T47D (cell line): ENCODE results near the gene OSBPL5.

Source experiments
- DNase-seq, 2 experiments: peaks; one replicate each; pipeline versions ENCODE4 v3.0.0 to v3.0.0-alpha.2; 2011 to 2012; ENCODE audit warnings: low read depth in 1 of 2, low spot score in 1 of 2
- JUND ChIP-seq: IDR thresholded peaks from 2 replicates; pipeline ENCODE4 v1.6.1; 2012; ENCODE audit warnings: low read depth
- in situ Hi-C: cut with HindIII; loops from 2 replicates; pipeline ENCODE4 v1.10.0; 2016; ENCODE audit warnings: low sequenced_read_pairs, low pct_unique_long_range_greater_than_20kb

Gene OSBPL5

DNA sequence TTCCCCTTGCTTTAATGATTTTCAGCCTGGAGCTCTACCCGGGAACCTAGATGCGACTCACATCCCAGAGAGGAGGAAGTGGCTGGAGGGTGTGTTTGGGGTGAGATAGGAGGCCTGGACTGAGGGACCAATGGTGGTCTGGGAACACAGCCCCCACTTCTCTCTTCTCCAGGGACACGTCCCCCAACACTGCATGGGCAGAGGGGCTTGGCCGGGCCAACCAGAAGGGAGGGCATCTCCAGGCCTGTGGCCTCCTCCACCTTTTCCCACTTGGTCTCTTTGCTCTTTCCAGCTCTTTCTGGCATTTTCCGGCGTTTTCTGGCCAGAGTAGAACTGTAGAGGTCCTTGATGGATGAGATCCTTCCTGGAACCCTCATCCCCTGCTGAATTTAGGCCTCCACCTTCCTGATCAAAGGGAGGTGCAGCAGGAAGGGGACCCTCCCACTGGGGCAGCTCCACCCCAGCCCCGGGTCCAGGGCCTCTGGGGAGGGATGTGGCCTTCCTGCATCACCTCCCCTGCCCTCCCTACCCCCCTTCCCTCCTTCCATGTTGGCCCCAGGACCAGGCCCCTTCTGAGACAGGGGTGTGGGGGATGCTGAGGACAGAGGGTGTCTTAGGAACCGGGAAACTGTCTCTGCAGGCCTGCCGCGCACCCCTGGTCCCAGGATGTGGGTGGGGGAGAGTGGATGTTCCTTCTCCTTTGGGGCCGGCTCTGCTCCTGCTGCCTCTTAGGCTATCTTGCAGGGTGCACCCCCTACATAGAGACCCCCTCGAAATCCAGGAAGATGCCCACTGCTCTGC, 29.1 kb upstream of the OSBPL5 start:
- in situ Hi-C loops, result no loop called here
- TF ChIP-seq JUND, result no peak

DNA sequence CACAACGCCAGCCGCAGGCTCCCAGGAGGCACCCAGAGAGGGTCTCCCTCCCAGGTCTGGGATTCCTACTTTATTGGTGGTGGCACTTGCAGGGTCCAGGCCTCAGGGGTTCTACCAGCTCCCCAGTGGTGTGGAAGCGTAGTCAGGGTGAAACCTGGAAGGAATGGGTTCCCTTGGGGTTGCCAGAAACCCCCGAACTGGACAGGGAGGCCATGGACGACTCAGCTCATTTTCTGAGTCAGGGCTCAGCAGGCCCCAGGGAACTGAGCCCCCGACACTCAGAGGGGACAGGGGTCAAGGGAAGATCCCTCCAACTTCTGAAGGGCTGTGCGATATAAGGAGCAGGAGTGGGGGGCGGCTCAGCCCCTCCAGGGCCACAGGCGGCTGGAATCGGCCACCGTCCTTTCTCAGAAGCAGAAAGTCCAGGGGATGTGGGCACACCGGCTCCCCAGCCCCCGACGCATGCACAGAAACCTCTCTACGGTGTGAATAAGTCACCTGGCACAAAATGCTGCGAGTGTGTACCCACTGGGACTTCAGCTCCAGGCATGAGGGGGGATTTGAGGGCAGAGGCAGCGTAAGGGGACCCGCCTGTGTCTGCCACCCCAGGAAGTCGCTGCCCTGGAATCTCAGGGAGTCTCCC, 28.4 kb upstream of the OSBPL5 start:
- DNase-seq, result no peak
- TF ChIP-seq JUND, result no peak
- in situ Hi-C loops, result no loop called here

More for the DNA sequence above, 29.1 kb upstream of the OSBPL5 start:
- DNase-seq, result no peak

DNA sequence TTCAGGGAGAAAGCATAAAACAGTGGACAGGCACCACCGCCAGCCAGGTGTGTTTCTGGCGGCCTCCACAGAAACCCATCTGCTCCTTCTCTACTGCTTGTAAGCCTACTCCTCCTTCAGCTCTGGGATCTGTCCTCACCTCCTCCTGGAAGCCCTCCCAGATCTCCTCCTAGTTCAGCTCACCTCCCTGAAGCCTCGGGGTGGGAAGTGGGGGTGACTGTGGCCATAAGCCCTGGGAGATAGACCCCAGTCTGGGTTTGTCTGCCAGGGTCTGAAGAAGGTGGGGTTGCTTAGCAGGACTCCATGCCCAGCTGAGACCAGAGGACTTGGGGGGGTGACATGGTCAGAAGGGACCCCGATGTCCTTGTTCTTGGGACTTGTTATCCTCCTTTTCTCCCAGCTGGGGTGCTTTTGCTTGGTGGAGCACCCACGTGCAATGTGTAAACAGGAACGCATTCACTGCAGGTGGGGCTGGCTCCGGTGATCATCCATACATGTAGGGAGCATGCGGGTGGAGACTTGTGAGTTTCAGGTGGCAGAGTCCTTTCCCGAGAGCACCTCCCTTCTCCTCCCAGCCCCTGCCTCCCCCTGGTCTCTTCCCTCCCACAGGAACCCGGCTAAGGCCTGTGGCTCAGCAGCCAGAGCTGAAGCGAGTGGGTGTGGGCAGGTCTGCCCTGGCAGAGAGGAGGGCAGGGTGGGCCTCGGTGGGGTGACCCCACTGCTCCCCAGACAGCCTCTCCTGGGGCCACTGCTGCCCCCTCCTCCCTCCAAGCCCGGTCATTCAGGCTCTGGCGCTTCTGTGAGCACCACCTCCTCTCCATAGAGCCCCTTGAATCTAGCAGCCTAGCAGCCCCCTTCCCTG, 27.6 kb upstream of the OSBPL5 start:
- no peak for DNase-seq
- no peak for TF ChIP-seq JUND
- in situ Hi-C loops, result no loop called here

DNA sequence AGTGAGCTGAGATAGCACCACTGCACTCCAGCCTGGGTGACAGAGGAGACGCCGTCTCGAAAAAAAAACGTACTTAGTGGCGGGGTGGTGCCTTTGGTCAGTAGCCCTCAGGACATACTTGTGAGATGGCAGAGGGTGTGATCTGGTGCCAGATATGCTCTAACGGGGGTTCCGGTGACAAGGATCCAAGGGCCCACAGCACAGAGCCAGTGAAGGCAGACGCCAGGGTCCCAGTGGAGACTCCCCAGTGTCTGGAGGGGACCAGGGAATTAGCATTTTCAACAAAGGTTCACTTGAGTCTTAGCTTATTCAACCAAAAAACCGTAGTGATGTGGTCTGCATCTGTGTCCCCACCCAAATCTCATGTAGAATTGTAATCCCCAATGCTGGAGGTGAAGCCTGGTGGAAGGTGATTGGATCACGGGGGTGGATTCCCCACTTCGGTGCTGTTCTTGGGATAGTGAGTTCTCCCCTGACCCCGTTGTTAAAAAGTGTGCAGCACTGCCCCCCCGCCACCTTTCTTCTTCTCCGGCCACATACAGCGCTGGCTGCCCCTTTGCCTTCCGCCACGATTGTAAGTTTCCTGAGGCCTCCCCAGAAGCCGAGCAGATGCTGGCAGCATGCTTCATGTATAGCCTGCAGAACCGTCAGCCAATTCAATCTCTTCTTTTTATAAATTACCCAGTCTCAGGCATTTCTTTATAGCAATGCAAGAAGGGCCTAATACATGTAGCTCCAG, 26.6 kb upstream of the OSBPL5 start:
- in situ Hi-C loops, result no loop called here
- no peak for DNase-seq
- TF ChIP-seq JUND, result no peak

DNA sequence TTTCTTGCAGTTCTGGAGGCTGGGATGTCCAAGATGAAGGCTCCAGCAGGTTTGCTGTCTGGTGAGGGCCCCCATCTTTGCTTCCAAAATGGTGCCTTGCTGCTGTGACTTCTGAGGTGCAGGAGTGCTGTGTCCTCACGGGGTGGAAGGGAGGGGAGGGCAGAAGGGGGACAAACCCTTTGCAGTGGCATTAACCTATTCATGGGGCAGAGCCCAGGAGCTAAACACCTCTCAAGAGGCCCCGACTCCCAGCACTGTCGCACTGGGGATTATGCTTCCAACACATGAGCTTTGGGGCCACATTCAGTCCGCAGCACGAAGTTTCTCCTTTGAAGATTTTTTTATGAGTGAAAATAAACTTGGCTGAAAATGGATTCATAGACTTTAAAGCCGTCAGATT, 25.5 kb upstream of the OSBPL5 start:
- in situ Hi-C loops, result no loop called here
- no peak for TF ChIP-seq JUND
- no peak for DNase-seq

DNA sequence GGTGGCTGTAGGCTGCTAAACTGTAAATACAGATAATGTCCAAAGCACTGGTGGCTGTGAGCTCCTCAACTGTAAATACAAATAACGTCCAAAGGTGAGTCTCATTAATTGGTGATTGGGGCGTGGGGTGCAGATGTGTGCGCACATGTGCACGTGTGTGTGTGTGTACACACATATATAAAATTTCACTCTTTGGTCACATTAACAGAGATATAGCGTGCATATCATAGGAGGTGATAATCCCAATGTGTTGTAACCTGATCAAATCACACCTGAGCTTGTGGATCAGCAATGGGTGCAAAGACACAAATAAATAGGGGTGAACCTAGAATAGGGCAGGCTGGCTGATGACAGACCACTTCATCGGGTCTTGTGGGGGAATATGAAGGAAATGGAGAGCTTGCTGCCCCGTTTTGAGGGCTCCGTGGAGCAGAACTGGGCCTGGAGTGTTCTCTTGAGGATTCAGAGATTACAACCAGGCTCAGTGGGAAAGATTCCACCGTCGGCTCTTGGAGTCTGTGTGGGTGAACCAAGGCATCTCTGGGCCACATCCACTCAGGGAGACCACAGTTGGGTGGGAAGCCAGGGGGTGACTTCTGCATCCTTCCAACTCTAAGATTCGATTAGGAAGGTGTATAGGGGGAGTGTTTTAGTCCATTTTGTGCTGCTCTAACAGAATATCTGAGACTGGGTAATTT, 24.9 kb upstream of the OSBPL5 start:
- in situ Hi-C loops, result no loop called here
- DNase-seq, result no peak
- no peak for TF ChIP-seq JUND

DNA sequence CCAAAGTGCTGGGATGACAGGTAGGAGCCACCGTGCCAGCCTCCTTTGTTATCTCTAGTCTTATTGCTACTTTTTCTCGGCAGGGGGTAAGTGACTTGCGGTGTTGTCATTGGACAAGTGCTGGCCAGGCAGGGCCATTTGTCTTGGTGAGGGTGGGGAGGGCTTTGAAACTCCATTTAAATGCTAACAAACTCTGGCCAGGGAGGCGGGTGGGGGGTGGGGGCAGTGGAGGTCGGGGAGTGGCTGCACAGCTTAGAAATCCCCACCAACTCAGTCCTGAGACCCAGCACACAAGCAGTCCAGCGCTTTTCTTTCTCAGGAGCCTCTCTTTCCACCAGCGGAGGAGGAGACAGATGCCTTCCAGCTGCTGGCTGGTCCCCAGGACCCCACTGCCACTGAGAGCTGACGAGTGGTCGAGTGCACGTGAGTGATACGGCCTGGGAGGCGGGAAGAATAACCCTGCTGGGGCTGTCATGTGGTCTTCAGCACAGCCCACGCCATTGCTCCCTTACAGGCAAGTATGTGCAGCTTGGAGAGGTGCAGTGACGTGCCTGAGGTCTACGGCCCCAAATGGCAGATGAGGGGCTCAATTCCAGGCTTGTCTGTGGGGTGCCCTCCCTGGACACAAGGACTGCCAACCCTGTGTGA, 24.2 kb upstream of the OSBPL5 start:
- no peak for TF ChIP-seq JUND
- DNase-seq, result no peak
- in situ Hi-C loops, result no loop called here

DNA sequence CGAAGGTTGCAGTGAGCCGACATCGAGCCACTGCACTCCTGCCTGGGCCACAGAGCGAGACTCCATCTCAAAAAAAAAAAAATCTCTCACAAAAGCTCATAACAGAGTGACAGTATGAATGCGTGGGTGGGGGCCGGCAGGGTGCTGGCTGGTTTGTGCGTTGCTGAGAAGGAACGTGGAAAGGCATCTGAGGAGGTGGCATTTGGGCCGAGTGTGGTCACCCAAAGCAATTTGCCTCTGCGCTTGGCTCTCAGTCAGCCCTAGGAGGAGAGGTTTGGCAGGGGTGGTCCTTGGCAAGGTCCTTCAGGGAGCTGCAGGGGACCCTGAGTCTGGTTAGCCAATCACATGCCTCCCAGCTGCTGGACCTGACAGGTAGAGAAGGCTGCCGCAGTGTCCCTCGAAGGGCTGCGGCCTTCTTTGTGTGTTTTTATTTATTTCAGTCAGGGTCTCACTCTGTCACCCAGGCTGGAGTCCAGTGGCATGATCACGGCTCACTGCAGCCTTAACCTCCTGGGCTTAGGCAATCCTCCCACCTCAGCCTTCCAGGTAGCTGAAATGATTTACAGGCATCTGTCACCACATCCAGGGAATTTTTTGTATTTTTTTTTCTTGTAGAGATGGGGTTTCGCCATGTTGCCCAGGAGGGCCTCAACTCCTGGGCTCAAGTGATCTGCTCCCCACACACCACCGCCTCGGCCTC, 23.5 kb upstream of the OSBPL5 start:
- no peak for TF ChIP-seq JUND
- DNase-seq, result no peak
- in situ Hi-C loops, result no loop called here

DNA sequence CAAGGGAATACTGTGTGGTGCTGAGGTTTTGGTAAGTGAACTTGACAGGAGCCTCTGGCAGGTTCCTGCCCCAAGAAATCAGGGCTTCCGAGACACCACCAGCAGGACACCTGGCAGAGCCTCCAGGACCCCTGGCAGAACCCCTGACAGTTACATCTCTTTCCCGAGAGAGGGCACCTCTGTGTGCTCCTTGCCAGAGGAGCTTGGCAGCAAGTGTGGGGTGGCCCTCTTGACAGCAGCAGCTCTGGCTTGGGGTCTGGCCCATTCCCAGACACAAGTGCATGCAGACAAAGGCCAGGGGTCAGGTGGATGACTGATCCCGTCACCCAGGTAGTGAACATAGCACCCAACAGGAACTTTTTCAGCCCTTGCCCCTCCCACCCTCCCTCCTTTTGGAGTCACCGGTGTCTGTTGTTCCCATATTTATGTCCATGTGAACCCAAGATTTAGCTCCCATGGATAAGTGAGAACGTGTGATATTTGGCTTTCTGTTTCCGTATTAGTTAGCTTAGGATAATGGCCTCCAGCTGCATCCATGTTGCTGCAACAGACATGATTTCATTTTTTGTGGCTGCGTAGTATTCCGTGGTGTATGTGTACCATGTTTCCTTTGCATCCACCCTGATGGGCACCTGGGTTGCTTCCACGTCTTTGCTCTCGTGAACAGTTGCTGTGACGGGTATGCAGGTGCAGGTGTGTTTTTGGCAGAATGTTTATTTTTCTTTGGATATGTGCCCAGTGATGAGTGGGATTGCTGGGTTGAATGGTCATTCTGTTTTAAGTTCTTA, 21.2 kb upstream of the OSBPL5 start:
- in situ Hi-C loops, result no loop called here
- TF ChIP-seq JUND, result no peak
- DNase-seq, result no peak

DNA sequence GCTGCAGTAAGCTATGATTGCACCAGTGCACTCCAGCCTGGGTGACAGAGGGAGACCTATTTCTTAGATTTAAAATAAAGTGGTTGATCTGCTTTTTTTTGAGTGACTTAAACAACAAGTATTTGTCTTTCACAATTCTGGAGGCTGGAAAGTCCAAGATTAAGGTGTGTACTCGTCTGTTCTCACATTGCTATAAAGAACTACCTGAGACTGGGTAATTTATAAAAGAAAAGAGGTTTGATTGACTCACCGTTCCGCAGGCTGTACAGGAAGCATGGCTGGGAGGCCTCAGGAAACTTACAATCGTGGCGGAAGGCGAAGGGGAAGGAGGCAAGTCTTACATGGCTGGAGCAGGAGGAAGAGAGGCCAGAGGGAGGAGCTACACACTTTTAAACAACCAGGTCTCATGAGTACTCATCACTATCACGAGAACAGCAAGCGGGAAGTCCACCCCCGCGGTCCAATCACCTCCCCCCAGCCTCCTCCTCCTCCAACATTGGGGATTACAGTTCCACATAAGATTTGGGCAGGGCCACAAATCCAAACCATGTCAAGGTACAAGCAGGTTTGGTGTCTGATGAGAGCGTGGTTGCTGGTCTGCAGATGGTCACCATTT, 19.7 kb upstream of the OSBPL5 start:
- in situ Hi-C loops, result no loop called here
- TF ChIP-seq JUND, result no peak
- DNase-seq, result no peak
